DND-41 (cell line): ENCODE measurements around the gene MSRB3.

Experiments used
- CTCF ChIP-seq: IDR thresholded peaks from 2 replicates; pipeline ENCODE4 v1.5.1; 2012; ENCODE audit warnings: borderline replicate concordance, low read length, moderate library complexity, mild to moderate bottlenecking; ENCODE audit not compliant: poor library complexity, severe bottlenecking; ENCODE audit errors: extremely low read depth
- EZH2 ChIP-seq: IDR thresholded peaks from 3 replicates; pipeline ENCODE4 v1.6.1; 2012; ENCODE audit warnings: borderline replicate concordance, low read depth, mild to moderate bottlenecking, moderate library complexity, low read length, inconsistent platforms; ENCODE audit not compliant: severe bottlenecking

- TF ChIP-seq CTCF (no peak), EZH2 (no peak)
Measured at GRCh38 chr12:65407388-65408149, 129.1 kb downstream of the MSRB3 start.
